ENCODE results near the gene TNNI2. TPM values are rescaled to one million over a fixed set of nuclear protein-coding genes. Genes with fewer than 3 reads are reported as not detected.

TNNI2 gene
- total and polyA plus RNA-seq, 2 donors (not counting 1 experiment from before 2014, with no cell fraction given): 2.9 to 12.9 TPM

DNA sequence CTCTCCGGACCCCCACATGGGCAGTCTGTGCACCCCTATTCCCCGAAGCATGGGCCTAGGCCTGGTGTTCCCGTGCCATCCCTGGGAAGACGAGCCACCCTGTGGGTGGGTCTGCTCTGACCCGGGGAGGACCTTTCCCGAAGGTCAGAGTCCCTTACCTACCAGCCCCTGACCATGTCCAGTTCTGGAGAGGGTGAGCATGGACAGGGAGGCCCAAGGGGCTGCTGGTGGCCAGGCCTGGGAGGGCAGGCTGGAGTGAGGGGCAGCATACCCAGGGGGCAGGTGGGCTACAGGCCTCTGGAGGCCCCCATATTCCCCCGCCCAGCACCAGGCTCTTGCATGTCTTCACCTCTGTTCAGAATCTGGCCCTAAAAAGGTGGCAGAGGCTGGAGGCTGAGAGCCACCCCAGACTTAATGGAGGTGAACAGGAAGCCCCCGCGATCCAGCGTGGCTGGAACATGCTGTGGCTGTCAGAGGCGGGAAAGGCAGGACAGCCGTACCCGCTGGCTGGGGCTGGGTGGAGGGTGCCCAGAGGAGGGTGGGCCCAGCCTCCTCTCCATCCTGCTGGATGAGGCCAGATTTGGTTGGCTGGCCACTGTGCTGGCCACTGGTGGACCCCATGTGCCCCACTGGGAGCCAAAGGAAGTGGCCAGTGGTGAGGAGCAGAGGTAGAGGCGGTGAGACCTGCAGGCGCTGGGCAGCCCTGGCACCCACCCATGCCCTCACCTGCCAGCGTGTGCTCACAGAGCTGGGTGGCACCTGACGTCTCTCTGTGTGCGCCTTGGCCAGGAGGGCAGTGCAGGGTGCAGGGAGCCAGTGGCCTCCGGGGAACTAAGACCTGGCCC lies 15.2 kb upstream of the TNNI2 start:
- no peak overlapping the region for H3K9ac ChIP-seq (ENCODE audit: low read length)

More for the DNA sequence above, 15.2 kb upstream of the TNNI2 start:
- CTCF ChIA-PET: interaction anchor here (1.6 to 2.2 kb wide), 3 partner anchors 130 to 328 kb away, joined by 8 to 14 read pairs (median 9); no protein-coding TSS in a partner anchor
- no peak overlapping the region for H3K4me2 ChIP-seq (replicated peaks; ENCODE audit: low read depth, low read length, poor library complexity, severe bottlenecking)
- POLR2A ChIA-PET: no interaction called here
- Mint-ChIP-seq H3K9me3 (ENCODE audit: insufficient read depth) (no peaks in the 10 kb centered on the region), H3K4me1 (no peaks in the 10 kb centered on the region), H3K27me3 (peaks cover 14% of the 10 kb centered on the region), H3K27ac (no peak overlapping the region), H3K4me3 (no peak overlapping the region)
- DNase-seq: no peak
- ATAC-seq (ENCODE audit: low read depth): no peak
- peaks cover 0 to 7% (median 4%) of the 10 kb centered on the region in 3 donors for H3K9me3 ChIP-seq (ENCODE audit: control extremely low read depth in 1 of 3, control insufficient read depth in 2 of 3, insufficient read depth in 1 of 3, low read length in 2 of 3)
- H3K4me1 ChIP-seq (ENCODE audit: control insufficient read depth in 2 of 2, insufficient read depth in 2 of 2, low read length in 2 of 2): no peaks in the 10 kb centered on the region
- no peak overlapping the region for H2AFZ ChIP-seq (ENCODE audit: insufficient read depth, low read depth, low read length, poor library complexity, severe bottlenecking)
- H3K79me2 ChIP-seq (ENCODE audit: control insufficient read depth, insufficient read depth, low read length): no peaks in the 10 kb centered on the region
- H3K27ac ChIP-seq (ENCODE audit: low read length in 2 of 2): no peak overlapping the region
- H3K36me3 ChIP-seq (replicated peaks in 1 of 2; ENCODE audit: control extremely low read depth in 1 of 2, control insufficient read depth in 1 of 2, extremely low read depth in 1 of 2, insufficient read depth in 2 of 2, low read length in 1 of 2): no peaks in the 10 kb centered on the region
- no peak for TF ChIP-seq EZH2 (IDR thresholded peaks at IDR 0.05; ENCODE audit: borderline replicate concordance, insufficient read depth, low read depth, low read length, poor library complexity, severe bottlenecking)
- TF ChIP-seq, protein P1, sequence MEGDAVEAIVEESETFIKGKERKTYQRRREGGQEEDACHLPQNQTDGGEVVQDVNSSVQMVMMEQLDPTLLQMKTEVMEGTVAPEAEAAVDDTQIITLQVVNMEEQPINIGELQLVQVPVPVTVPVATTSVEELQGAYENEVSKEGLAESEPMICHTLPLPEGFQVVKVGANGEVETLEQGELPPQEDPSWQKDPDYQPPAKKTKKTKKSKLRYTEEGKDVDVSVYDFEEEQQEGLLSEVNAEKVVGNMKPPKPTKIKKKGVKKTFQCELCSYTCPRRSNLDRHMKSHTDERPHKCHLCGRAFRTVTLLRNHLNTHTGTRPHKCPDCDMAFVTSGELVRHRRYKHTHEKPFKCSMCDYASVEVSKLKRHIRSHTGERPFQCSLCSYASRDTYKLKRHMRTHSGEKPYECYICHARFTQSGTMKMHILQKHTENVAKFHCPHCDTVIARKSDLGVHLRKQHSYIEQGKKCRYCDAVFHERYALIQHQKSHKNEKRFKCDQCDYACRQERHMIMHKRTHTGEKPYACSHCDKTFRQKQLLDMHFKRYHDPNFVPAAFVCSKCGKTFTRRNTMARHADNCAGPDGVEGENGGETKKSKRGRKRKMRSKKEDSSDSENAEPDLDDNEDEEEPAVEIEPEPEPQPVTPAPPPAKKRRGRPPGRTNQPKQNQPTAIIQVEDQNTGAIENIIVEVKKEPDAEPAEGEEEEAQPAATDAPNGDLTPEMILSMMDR (IDR thresholded peaks at IDR 0.05): no peak
- no peaks in the 10 kb centered on the region for H4K20me1 ChIP-seq (ENCODE audit: control insufficient read depth, insufficient read depth, low read length, poor library complexity, severe bottlenecking)
- H3K27me3 ChIP-seq (replicated peaks in 1 of 4; ENCODE audit: control extremely low read depth in 1 of 4, control insufficient read depth in 3 of 4, insufficient read depth in 4 of 4, low read length in 3 of 4): peaks cover 0 to 5% (median 0%) of the 10 kb centered on the region in 4 experiments
- no peak overlapping the region for H3K4me3 ChIP-seq (ENCODE audit: control extremely low read depth in 1 of 5, extremely low read depth in 1 of 5, insufficient read depth in 1 of 5, low read depth in 2 of 5, low read length in 4 of 5)
- intact Hi-C loops (cut with micrococcal nuclease): no loop called here
- WGBS (ENCODE audit: insufficient coverage): 98% methylated on average over 16 of the region's 19 CpGs
